Caco-2 (cell line): ENCODE results near the gene RNGTT. TPM values are rescaled to one million over a fixed set of nuclear protein-coding genes. Genes with fewer than 3 reads are reported as not detected.

Source experiments
- BruUV-seq: library from RNA; stranded (reverse); fragments of 400-500 nt; replicated peaks from 2 replicates; lab custom pipeline; 2021; lab: Mats Ljungman, UMichigan
- CTCF ChIA-PET: fragments of 300-600 bp; sonication (Branson Sonifier 250); formaldehyde crosslinking; loops from one replicate; lab custom pipeline; 2022; ENCODE audit warnings: antibody characterized with exemption; lab: Charles Lee
- POLR2A ChIA-PET: fragments of 300-600 bp; sonication (Branson Sonifier 250); formaldehyde crosslinking; loops from one replicate; lab custom pipeline; 2022; ENCODE audit warnings: antibody characterized with exemption; lab: Charles Lee
- DNase-seq, 2 experiments: peaks; one replicate each; pipeline versions ENCODE4 v3.0.0 to v3.0.0-alpha.2; 2020 to 2022
- H3K27me3 ChIP-seq: replicated peaks from 2 replicates; pipeline ENCODE4 v1.6.0; 2011; ENCODE audit warnings: low read length; ENCODE audit not compliant: control insufficient read depth, insufficient read depth
- H3K36me3 ChIP-seq: 2 replicates; pipeline ENCODE4 v1.5.1; 2011; ENCODE audit warnings: low read length; ENCODE audit not compliant: control insufficient read depth, insufficient read depth
- H3K4me1 ChIP-seq: fragments of 250-450 bp; sonication (Bioruptor Pico); 2 replicates; pipeline ENCODE4 v1.5.1; 2020; ENCODE audit warnings: mild to moderate bottlenecking
- H3K4me3 ChIP-seq: 2 replicates; pipeline ENCODE4 v1.5.1; 2011; ENCODE audit warnings: low read depth, mild to moderate bottlenecking, control low read depth, low read length
- H3K9me3 ChIP-seq: fragments of 250-450 bp; sonication (Bioruptor Pico); 2 replicates; pipeline ENCODE4 v1.5.1; 2020; ENCODE audit warnings: mild to moderate bottlenecking, moderate library complexity
- H3K27ac Mint-ChIP-seq: one replicate; pipeline ENCODE4 v1.8.0; 2022; ENCODE audit warnings: mixed read lengths; ENCODE audit not compliant: unreplicated experiment
- H3K27me3 Mint-ChIP-seq: one replicate; pipeline ENCODE4 v1.8.0; 2022; ENCODE audit warnings: mixed read lengths; ENCODE audit not compliant: insufficient read depth, unreplicated experiment
- H3K36me3 Mint-ChIP-seq: one replicate; pipeline ENCODE4 v1.8.0; 2022; ENCODE audit warnings: mild to moderate bottlenecking, mixed read lengths; ENCODE audit not compliant: insufficient read depth, unreplicated experiment
- H3K4me1 Mint-ChIP-seq: one replicate; pipeline ENCODE4 v1.8.0; 2022; ENCODE audit warnings: low read depth, mixed read lengths; ENCODE audit not compliant: unreplicated experiment
- H3K4me3 Mint-ChIP-seq: one replicate; pipeline ENCODE4 v1.8.0; 2022; ENCODE audit warnings: mild to moderate bottlenecking, moderate library complexity, mixed read lengths; ENCODE audit not compliant: unreplicated experiment
- H3K9me3 Mint-ChIP-seq: one replicate; pipeline ENCODE4 v1.8.0; 2022; ENCODE audit warnings: mixed read lengths; ENCODE audit not compliant: unreplicated experiment
- CTCF ChIP-seq, 2 experiments: fragments of 200-600 bp in 1 of 2; IDR thresholded peaks; 1 replicate in 1 of 2; 2 replicates in 1 of 2; pipeline versions ENCODE4 v1.5.1 to v1.8.0; 2011 to 2022; ENCODE audit warnings: antibody characterized with exemption in 1 of 2, control low read depth in 1 of 2, inconsistent platforms in 1 of 2, low read depth in 1 of 2, low read length in 1 of 2, mild to moderate bottlenecking in 1 of 2, moderate library complexity in 1 of 2; ENCODE audit not compliant: insufficient read depth in 1 of 2, severe bottlenecking in 1 of 2, unreplicated experiment in 1 of 2
- intact Hi-C: fragments of 100-400 bp; cut with micrococcal nuclease; formaldehyde crosslinking; loops from one replicate; pipeline ENCODE4 v1.10.0; 2022; ENCODE audit not compliant: unreplicated experiment
- total RNA-seq: library from RNA; stranded (reverse); gene quantifications from 2 replicates; pipeline ENCODE4 v1.2.3, GENCODE V29; 2022

RNGTT gene
- total RNA-seq, 1 experiment from 2014 or later, result 17.7 TPM

GRCh38 chr6:88574031-88574430 is 389.4 kb downstream of the RNGTT start:
- CTCF ChIA-PET, result no interaction called here
- no peak overlapping the region for H3K4me3 ChIP-seq
- intact Hi-C loops, result no loop called here
- DNase-seq, result no peak
- no peaks in the 10 kb centered on the region for H3K36me3 ChIP-seq
- POLR2A ChIA-PET, result no interaction called here
- TF ChIP-seq CTCF (IDR thresholded peaks at IDR 0.05; ENCODE audit: insufficient read depth in 1 of 2, low read depth in 1 of 2, low read length in 1 of 2, severe bottlenecking in 1 of 2, unreplicated experiment in 1 of 2), result no peak
- H3K27me3 ChIP-seq, result no peaks in the 10 kb centered on the region
- Mint-ChIP-seq H3K9me3 (no peaks in the 10 kb centered on the region), H3K27ac (no peak overlapping the region), H3K36me3 (no peaks in the 10 kb centered on the region), H3K27me3 (peaks cover 3% of the 10 kb centered on the region), H3K4me3 (no peak overlapping the region), H3K4me1 (no peaks in the 10 kb centered on the region)
- no peaks in the 10 kb centered on the region for H3K4me1 ChIP-seq
- peaks cover 9% of the 10 kb centered on the region; the same call in 1 of the 2 replicates for H3K9me3 ChIP-seq
- BruUV-seq, result no TSS peak

- no peaks in the 10 kb centered on the region for H3K4me1 ChIP-seq
- H3K27me3 Mint-ChIP-seq, result peaks cover 3% of the 10 kb centered on the region
- peaks cover 9% of the 10 kb centered on the region; the same call in 1 of the 2 replicates for H3K9me3 ChIP-seq
- H3K36me3 Mint-ChIP-seq, result no peaks in the 10 kb centered on the region
- H3K4me3 ChIP-seq, result no peak overlapping the region
- H3K27me3 ChIP-seq, result no peaks in the 10 kb centered on the region
- no peak for TF ChIP-seq CTCF (IDR thresholded peaks at IDR 0.05; ENCODE audit: insufficient read depth in 1 of 2, low read depth in 1 of 2, low read length in 1 of 2, severe bottlenecking in 1 of 2, unreplicated experiment in 1 of 2)
- DNase-seq, result no peak
- H3K27ac Mint-ChIP-seq, result no peak overlapping the region
- ChIA-PET POLR2A (no interaction called here), CTCF (no interaction called here)
- intact Hi-C loops, result no loop called here
- H3K4me1 Mint-ChIP-seq, result no peaks in the 10 kb centered on the region
- no peaks in the 10 kb centered on the region for H3K9me3 Mint-ChIP-seq
- no peaks in the 10 kb centered on the region for H3K36me3 ChIP-seq
- H3K4me3 Mint-ChIP-seq, result no peak overlapping the region
- BruUV-seq, result no TSS peak
Observed at GRCh38 chr6:88573561-88573960, 389.9 kb downstream of the RNGTT start.

- no peaks in the 10 kb centered on the region for H3K4me1 Mint-ChIP-seq
- H3K4me1 ChIP-seq, result no peaks in the 10 kb centered on the region
- BruUV-seq, result no TSS peak
- H3K9me3 ChIP-seq, result peaks cover 9% of the 10 kb centered on the region; the same call in 1 of the 2 replicates
- H3K36me3 ChIP-seq, result no peaks in the 10 kb centered on the region
- no peak overlapping the region for H3K4me3 Mint-ChIP-seq
- H3K27me3 Mint-ChIP-seq, result peaks cover 7% of the 10 kb centered on the region
- H3K27me3 ChIP-seq, result no peaks in the 10 kb centered on the region
- H3K36me3 Mint-ChIP-seq, result no peaks in the 10 kb centered on the region
- POLR2A ChIA-PET, result no interaction called here
- no peak overlapping the region for H3K4me3 ChIP-seq
- no peaks in the 10 kb centered on the region for H3K9me3 Mint-ChIP-seq
- CTCF ChIA-PET, result no interaction called here
- TF ChIP-seq CTCF (IDR thresholded peaks at IDR 0.05; ENCODE audit: insufficient read depth in 1 of 2, low read depth in 1 of 2, low read length in 1 of 2, severe bottlenecking in 1 of 2, unreplicated experiment in 1 of 2), result no peak
- intact Hi-C loops, result no loop called here
- DNase-seq, result no peak
- H3K27ac Mint-ChIP-seq, result no peak overlapping the region
Observed at GRCh38 chr6:88572449-88573139, 390.8 kb downstream of the RNGTT start.
